Measurements from ENCODE around the gene RIOK2. TPM values are rescaled to one million over a fixed set of nuclear protein-coding genes. Genes with fewer than 3 reads are reported as not detected.
A peak's percentile ranks its signal among the peaks of the same experiment; 100 is the strongest.
"Not testable (repeated sequence)": the region's sequence is repeated elsewhere in the genome, so short reads cannot be mapped to it uniquely, and the experiment has no call there.

The RIOK2 gene
- total RNA-seq, 1 experiment from 2014 or later, result 34.1 TPM

GRCh38 chr5:97191893-97192292 is 8.8 kb upstream of the RIOK2 start:
- no peak for DNase-seq (ENCODE audit: low read depth in 1 of 2, low spot score in 2 of 2)
- no peaks in the 10 kb centered on the region for H3K9me3 ChIP-seq (replicated peaks)

GRCh38 chr5:97189523-97189922 is 6.5 kb upstream of the RIOK2 start:
- not testable (repeated sequence) for H3K27ac ChIP-seq; H3K36me3 ChIP-seq; H3K27me3 ChIP-seq (replicated peaks); DNase-seq (ENCODE audit: low read depth in 1 of 2, low spot score in 2 of 2); H3K4me3 ChIP-seq; H3K4me1 ChIP-seq (replicated peaks); H3K9me3 ChIP-seq (replicated peaks)

More at GRCh38 chr5:97191893-97192292, 8.8 kb upstream of the RIOK2 start:
- Histone ChIP-seq H3K27me3 (replicated peaks) (0 out of 2 replicates have a peak, but pooled peaks cover 2% of the 10 kb centered on the region), H3K4me3 (no peak overlapping the region), H3K27ac (no peak overlapping the region), H3K36me3 (no peaks in the 10 kb centered on the region), H3K4me1 (replicated peaks) (no peaks in the 10 kb centered on the region)

GRCh38 chr5:97183930-97184213 is 825 bp upstream of the RIOK2 start:
- Histone ChIP-seq H3K9me3 (replicated peaks) (no peaks in the 10 kb centered on the region), H3K4me1 (replicated peaks) (peaks cover 10% of the 10 kb centered on the region), H3K36me3 (peaks cover 17% of the 10 kb centered on the region), H3K4me3 (peak overlapping the region; percentile 67), H3K27ac (no peak overlapping the region), H3K27me3 (replicated peaks) (0 out of 2 replicates have a peak, but pooled peaks cover 3% of the 10 kb centered on the region)
- no peak for DNase-seq (ENCODE audit: low read depth in 1 of 2, low spot score in 2 of 2)

DNA sequence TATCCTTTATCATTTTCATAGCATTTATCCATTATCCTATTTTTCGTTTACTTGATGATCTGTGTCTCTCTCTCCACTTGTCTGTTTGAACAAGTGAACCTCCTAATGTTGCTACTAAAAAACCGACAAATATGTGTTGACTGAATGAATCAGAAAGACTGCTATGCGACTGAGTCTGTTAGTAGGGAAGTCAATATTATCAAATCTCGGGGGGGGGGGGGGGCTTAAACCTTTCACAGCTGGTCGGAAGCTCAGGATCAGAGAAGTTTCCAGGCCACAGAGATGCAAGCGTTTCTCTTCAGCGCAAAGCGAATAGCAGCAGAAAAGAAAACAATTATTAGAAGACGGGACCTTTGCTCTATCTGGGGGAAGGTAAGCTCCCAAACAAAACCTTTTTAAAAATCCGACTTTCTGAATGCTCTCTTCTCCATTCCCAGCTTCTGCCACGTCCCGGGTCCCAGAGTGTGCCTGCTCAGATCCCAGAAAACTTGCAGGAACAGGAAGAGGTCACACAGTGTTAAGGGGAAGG is 412 bp downstream of the RIOK2 start:
- Histone ChIP-seq H3K9me3 (replicated peaks) (no peaks in the 10 kb centered on the region), H3K4me1 (replicated peaks) (peaks cover 10% of the 10 kb centered on the region), H3K36me3 (peaks cover 24% of the 10 kb centered on the region), H3K27ac (peak overlapping the region; percentile 94), H3K27me3 (replicated peaks) (0 out of 2 replicates have a peak, but pooled peaks cover 3% of the 10 kb centered on the region), H3K4me3 (peak overlapping the region; percentile 67)
- no peak for DNase-seq (ENCODE audit: low read depth in 1 of 2, low spot score in 2 of 2)

DNA sequence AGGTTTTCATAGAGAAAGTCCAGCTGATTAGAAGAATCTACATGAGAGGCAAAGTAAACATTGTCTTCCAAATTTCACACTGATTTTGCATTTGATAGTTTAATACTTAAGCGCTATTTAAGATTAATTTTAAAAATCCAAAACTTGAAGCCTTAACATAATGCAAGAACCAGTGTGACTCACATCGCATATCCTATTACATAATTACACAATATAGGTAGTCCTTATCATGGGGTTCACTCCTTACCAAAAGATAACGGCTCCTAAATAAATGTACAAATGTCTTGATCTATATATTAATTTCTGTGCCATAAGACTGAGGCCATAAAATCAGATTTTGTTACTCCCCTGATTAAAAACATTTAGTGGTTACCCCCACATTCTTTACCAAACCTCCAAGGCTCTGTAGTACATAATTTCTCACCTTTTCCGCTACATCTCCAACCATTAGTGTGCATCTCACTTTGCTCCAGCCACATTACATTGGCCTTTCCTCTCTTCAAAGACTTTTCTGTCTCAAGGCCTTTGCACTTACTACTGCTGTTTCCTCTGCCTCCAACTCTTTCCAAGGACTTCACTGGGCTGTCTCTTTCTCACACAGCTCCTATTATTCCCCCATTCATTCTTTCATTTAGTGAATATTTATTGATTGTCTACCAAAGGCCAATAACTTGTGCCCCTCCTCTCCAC is 1.0 kb downstream of the RIOK2 start:
- 0 out of 2 replicates have a peak, but pooled peaks cover 3% of the 10 kb centered on the region for H3K27me3 ChIP-seq (replicated peaks)
- no peak for DNase-seq (ENCODE audit: low read depth in 1 of 2, low spot score in 2 of 2)
- H3K4me1 ChIP-seq (replicated peaks), result peaks cover 10% of the 10 kb centered on the region
- peaks cover 30% of the 10 kb centered on the region for H3K36me3 ChIP-seq
- H3K9me3 ChIP-seq (replicated peaks), result no peaks in the 10 kb centered on the region
- 0 out of 2 replicates have a peak overlapping the region, but pooled peaks have one; percentile 16 for H3K27ac ChIP-seq
- peak overlapping the region; percentile 67 for H3K4me3 ChIP-seq

DNA sequence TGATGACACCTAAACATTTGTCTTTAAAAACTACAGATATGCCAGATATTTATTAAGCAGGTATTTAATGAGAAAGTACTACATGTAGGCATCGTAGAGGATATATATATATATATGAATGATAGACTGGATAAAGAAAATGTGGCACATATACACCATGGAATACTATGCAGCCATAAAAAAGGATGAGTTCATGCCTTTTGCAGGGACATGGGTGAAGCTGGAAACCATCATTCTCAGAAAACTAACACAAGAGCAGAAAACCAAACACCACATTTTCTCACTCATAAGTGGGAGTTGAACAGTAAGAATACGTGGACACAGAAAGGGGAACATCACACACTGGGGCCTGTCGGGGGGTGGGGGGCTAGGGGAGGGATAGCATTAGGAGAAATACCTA is 3.6 kb downstream of the RIOK2 start:
- not testable (repeated sequence) for H3K4me3 ChIP-seq

DNA sequence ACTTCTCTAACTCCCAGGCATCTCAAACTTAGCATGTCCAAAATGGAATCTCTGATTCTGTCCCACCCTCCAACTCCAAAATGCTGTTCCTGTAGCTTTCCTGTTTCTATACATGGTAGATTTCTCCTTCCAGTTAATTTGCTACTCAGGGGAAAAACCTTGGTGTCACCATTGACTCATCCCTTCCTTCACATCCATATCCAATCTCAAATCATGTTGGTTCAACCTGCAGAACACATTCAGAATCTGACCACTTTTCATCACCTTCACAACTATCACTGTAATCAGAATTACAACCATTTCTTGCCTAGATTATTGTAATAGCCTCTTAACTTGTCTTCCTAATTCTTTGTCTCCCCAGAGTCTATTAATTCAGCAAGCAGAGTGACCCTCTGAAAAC is 10.8 kb downstream of the RIOK2 start:
- DNase-seq (ENCODE audit: low read depth in 1 of 2, low spot score in 2 of 2), result no peak
- Histone ChIP-seq H3K9me3 (replicated peaks) (no peaks in the 10 kb centered on the region), H3K4me3 (no peak overlapping the region), H3K27ac (no peak overlapping the region), H3K4me1 (replicated peaks) (no peaks in the 10 kb centered on the region), H3K27me3 (replicated peaks) (no peaks in the 10 kb centered on the region), H3K36me3 (peaks cover 94% of the 10 kb centered on the region)

More for the DNA sequence above, 3.6 kb downstream of the RIOK2 start:
- H3K27me3 ChIP-seq (replicated peaks); H3K27ac ChIP-seq; DNase-seq (ENCODE audit: low read depth in 1 of 2, low spot score in 2 of 2); H3K9me3 ChIP-seq (replicated peaks): not testable (repeated sequence)
- Histone ChIP-seq H3K36me3 (peaks cover 53% of the 10 kb centered on the region), H3K4me1 (replicated peaks) (peaks cover 10% of the 10 kb centered on the region)

- no peak overlapping the region for H3K4me3 ChIP-seq
- DNase-seq (ENCODE audit: low read depth in 1 of 2, low spot score in 2 of 2), result no peak
- H3K27ac ChIP-seq, result no peak overlapping the region
- H3K36me3 ChIP-seq, result peaks cover 93% of the 10 kb centered on the region
- H3K4me1 ChIP-seq (replicated peaks), result no peaks in the 10 kb centered on the region
- no peaks in the 10 kb centered on the region for H3K27me3 ChIP-seq (replicated peaks)
- no peaks in the 10 kb centered on the region for H3K9me3 ChIP-seq (replicated peaks)
Observed at GRCh38 chr5:97171703-97172102, 11.3 kb downstream of the RIOK2 start.

DNA sequence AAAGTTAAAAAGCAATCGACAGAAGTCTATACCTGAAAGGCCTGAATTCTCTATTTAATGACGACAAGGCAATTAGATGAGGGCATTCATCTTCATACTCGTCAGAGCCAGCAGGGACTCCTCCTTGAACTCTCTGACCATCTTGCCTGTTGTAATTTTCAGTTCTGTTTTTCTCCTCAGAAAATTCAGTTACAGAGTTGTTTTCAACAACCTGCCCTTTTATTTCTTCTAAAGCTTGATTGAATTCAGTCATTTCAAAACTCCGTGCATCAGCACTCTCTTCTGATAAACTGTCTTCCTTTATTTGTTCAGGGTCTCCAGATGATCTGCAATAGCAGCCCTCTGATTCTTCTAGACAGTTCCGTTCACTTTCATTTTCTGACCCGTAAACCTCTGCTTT is 15.6 kb downstream of the RIOK2 start:
- Histone ChIP-seq H3K27me3 (replicated peaks) (no peaks in the 10 kb centered on the region), H3K27ac (no peak overlapping the region), H3K4me1 (replicated peaks) (no peaks in the 10 kb centered on the region), H3K9me3 (replicated peaks) (no peaks in the 10 kb centered on the region), H3K36me3 (peaks cover 83% of the 10 kb centered on the region), H3K4me3 (no peak overlapping the region)
- DNase-seq (ENCODE audit: low read depth in 1 of 2, low spot score in 2 of 2), result no peak

DNA sequence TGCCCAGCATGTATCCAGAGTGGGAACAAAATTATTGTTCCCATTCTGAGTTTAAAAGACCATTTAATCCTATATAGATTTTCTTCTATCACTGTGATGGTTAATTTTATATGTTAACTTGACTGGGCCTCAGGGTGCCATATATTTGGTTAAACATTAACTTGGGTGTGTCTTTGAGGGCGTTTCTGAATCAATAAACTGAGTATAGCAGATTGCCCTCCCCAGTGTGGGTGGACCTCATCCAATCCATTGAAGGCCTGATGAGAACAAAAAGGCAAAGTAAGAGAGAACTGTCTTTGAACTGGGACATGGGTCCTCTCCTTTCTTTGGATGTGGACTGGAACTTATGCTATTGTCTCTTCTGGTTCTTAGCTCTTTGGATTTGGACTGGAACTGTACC is 17.3 kb downstream of the RIOK2 start:
- H3K4me3 ChIP-seq, result no peak overlapping the region
- H3K36me3 ChIP-seq, result peaks cover 83% of the 10 kb centered on the region
- no peak overlapping the region for H3K27ac ChIP-seq
- no peaks in the 10 kb centered on the region for H3K4me1 ChIP-seq (replicated peaks)
- H3K9me3 ChIP-seq (replicated peaks), result no peaks in the 10 kb centered on the region
- DNase-seq (ENCODE audit: low read depth in 1 of 2, low spot score in 2 of 2), result no peak
- H3K27me3 ChIP-seq (replicated peaks), result no peaks in the 10 kb centered on the region

GRCh38 chr5:97164846-97165245 is 18.2 kb downstream of the RIOK2 start:
- Histone ChIP-seq H3K4me1 (replicated peaks) (no peaks in the 10 kb centered on the region), H3K36me3 (peaks cover 80% of the 10 kb centered on the region), H3K27ac (no peak overlapping the region), H3K9me3 (replicated peaks) (no peaks in the 10 kb centered on the region), H3K4me3 (no peak overlapping the region), H3K27me3 (replicated peaks) (no peaks in the 10 kb centered on the region)
- DNase-seq (ENCODE audit: low read depth in 1 of 2, low spot score in 2 of 2), result no peak

DNA sequence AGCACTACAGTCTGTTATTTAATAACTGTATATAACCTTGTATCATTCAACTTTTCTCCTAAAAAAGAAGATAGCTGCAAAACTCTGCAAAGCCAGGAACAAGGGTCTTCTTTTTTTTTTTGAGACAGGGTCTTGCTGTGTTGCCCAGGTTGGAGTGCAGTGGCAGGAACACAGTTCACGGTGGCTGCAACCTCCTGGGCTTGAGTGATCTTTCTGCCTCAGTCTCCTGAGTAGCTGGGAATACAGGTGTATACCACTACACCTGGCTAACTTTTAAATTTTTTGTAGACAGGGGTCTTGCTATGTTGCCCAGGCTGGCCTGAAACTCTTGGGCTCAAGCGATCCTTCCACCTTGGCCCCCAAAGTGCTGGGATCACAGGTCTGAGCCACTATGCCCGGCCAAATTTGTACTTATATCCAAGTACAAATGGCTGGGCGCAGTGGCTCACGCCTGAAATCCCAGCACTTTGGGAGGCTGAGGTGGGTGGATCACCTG is 19.2 kb downstream of the RIOK2 start:
- Histone ChIP-seq H3K4me3 (no peak overlapping the region), H3K27ac (no peak overlapping the region), H3K36me3 (peaks cover 70% of the 10 kb centered on the region), H3K4me1 (replicated peaks) (no peaks in the 10 kb centered on the region), H3K27me3 (replicated peaks) (no peaks in the 10 kb centered on the region), H3K9me3 (replicated peaks) (no peaks in the 10 kb centered on the region)
- no peak for DNase-seq (ENCODE audit: low read depth in 1 of 2, low spot score in 2 of 2)

DNA sequence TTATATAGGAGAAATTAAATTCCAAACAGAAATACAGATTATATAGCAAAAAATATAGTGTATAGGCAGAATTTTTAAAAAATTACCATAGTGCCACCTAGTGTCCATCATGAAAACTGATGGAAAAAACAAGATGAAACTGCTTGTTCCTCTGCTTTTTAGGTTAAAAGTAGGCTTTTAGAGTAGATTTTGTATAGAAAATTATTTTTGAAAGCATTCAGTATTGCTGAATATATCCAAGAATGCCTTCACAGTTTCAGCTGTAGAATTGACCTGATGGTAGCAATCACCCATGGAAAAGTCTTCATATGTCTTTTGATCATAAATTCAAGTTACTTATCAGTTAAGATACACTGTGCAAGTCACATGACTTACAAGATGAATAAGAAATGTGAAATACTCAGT is 19.7 kb downstream of the RIOK2 start:
- Histone ChIP-seq H3K36me3 (peaks cover 66% of the 10 kb centered on the region), H3K4me1 (replicated peaks) (no peaks in the 10 kb centered on the region), H3K27ac (no peak overlapping the region), H3K27me3 (replicated peaks) (no peaks in the 10 kb centered on the region), H3K4me3 (no peak overlapping the region), H3K9me3 (replicated peaks) (no peaks in the 10 kb centered on the region)
- peak in 1 of 2 experiments; percentile 27 for DNase-seq (ENCODE audit: low read depth in 1 of 2, low spot score in 2 of 2)

GRCh38 chr5:97162045-97162444 is 21.0 kb downstream of the RIOK2 start:
- Histone ChIP-seq H3K27ac (no peak overlapping the region), H3K4me1 (replicated peaks) (no peaks in the 10 kb centered on the region), H3K9me3 (replicated peaks) (peaks cover 4% of the 10 kb centered on the region; the same call in 1 of the 2 replicates), H3K4me3 (no peak overlapping the region), H3K36me3 (peaks cover 52% of the 10 kb centered on the region), H3K27me3 (replicated peaks) (no peaks in the 10 kb centered on the region)
- peak; percentile 63 to 65 for DNase-seq (ENCODE audit: low read depth in 1 of 2, low spot score in 2 of 2)
